ENCODE measurements around the gene ALK.

The ALK gene

DNA sequence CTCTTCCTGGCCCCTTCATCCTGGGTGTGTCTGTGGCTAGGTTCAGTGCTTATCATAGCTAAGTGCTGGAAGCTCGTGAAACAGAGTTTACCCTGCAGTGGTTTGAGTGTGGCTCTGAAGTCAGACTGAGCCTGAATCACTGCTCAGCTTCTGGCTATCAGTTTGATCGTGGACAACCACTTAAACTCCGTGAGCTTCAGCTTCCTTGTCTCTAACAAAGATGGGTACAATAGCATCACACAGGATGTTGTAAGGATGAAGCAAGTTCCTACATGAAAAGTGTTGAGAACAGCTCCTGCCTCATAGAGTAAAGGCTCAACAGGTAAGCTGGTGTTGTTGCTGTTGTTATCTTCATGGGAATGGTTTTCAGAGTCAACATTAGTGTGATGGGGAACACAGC lies 595.8 kb downstream of the ALK start:
- Histone ChIP-seq H3K4me3 (IDR thresholded peaks at IDR 0.05; ENCODE audit: insufficient read depth, low read depth, low read length) (no peak overlapping the region), H3K36me3 (ENCODE audit: insufficient read depth) (no peaks in the 10 kb centered on the region), H3K4me2 (no peak overlapping the region), H3K4me1 (ENCODE audit: low read depth, poor library complexity, severe bottlenecking) (no peaks in the 10 kb centered on the region), H3K9ac (no peak overlapping the region), H4K20me1 (ENCODE audit: insufficient read depth) (no peaks in the 10 kb centered on the region), H2AFZ (ENCODE audit: low read depth) (no peak overlapping the region), H3K79me2 (ENCODE audit: insufficient read depth, low read depth) (no peaks in the 10 kb centered on the region), H3K27me3 (ENCODE audit: insufficient read depth, low read depth) (no peaks in the 10 kb centered on the region), H3K27ac (no peak overlapping the region)
- TF ChIP-seq, protein P1, sequence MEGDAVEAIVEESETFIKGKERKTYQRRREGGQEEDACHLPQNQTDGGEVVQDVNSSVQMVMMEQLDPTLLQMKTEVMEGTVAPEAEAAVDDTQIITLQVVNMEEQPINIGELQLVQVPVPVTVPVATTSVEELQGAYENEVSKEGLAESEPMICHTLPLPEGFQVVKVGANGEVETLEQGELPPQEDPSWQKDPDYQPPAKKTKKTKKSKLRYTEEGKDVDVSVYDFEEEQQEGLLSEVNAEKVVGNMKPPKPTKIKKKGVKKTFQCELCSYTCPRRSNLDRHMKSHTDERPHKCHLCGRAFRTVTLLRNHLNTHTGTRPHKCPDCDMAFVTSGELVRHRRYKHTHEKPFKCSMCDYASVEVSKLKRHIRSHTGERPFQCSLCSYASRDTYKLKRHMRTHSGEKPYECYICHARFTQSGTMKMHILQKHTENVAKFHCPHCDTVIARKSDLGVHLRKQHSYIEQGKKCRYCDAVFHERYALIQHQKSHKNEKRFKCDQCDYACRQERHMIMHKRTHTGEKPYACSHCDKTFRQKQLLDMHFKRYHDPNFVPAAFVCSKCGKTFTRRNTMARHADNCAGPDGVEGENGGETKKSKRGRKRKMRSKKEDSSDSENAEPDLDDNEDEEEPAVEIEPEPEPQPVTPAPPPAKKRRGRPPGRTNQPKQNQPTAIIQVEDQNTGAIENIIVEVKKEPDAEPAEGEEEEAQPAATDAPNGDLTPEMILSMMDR (conservative IDR thresholded peaks at IDR 0.05; ENCODE audit: low read depth, low read length): no peak

DNA sequence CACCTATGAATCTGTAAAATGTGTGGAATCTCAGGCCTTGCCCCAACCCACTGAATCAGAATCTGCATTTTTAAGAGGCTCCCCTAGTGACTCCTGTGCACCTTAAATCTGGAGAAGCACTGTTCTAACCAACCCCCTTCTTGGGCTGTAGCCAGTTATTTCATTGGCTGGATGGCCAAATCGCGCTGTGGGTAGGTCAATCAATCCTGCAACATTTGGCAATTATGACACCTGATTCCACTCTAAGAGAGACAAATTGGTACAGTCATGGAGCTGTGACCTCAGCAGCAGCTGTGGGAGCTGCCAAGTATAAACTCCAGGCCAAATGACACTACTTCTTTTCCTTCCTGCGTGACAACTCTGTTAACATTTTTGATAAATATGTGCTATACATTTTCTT lies 597.4 kb downstream of the ALK start:
- Histone ChIP-seq H3K9ac (no peak overlapping the region), H3K27me3 (ENCODE audit: insufficient read depth, low read depth) (no peaks in the 10 kb centered on the region), H3K4me2 (no peak overlapping the region), H3K4me3 (IDR thresholded peaks at IDR 0.05; ENCODE audit: insufficient read depth, low read depth, low read length) (no peak overlapping the region), H3K36me3 (ENCODE audit: insufficient read depth) (no peaks in the 10 kb centered on the region), H4K20me1 (ENCODE audit: insufficient read depth) (no peaks in the 10 kb centered on the region), H3K27ac (no peak overlapping the region), H3K79me2 (ENCODE audit: insufficient read depth, low read depth) (no peaks in the 10 kb centered on the region), H2AFZ (ENCODE audit: low read depth) (no peak overlapping the region), H3K4me1 (ENCODE audit: low read depth, poor library complexity, severe bottlenecking) (no peaks in the 10 kb centered on the region)
- TF ChIP-seq, protein P1 (conservative IDR thresholded peaks at IDR 0.05; ENCODE audit: low read depth, low read length): no peak

DNA sequence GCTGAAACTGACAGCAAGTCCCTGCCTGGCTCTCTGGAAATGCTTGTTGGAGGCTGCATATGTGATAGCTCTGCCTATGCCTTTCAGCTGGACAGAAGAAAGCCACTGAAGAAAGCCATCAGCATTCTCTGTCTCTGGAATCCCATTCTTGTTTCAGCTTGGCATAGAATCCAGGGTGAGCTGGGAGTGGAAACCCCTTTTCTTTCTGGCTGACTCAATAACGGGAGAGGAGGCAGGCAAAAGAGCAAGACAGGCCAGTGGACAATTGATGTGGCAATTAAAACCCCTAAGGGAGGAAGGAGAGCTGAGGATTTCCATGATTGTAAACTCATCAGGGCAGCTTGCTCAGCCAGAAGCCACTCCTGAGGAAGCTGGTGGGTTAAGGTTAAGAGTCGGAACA lies 598.1 kb downstream of the ALK start:
- H3K4me2 ChIP-seq: no peak overlapping the region
- H3K4me3 ChIP-seq (IDR thresholded peaks at IDR 0.05; ENCODE audit: insufficient read depth, low read depth, low read length): no peak overlapping the region
- H3K4me1 ChIP-seq (ENCODE audit: low read depth, poor library complexity, severe bottlenecking): no peaks in the 10 kb centered on the region
- H3K9ac ChIP-seq: no peak overlapping the region
- H3K79me2 ChIP-seq (ENCODE audit: insufficient read depth, low read depth): no peaks in the 10 kb centered on the region
- TF ChIP-seq, protein P1 (conservative IDR thresholded peaks at IDR 0.05; ENCODE audit: low read depth, low read length): no peak
- H4K20me1 ChIP-seq (ENCODE audit: insufficient read depth): no peaks in the 10 kb centered on the region
- H3K36me3 ChIP-seq (ENCODE audit: insufficient read depth): no peaks in the 10 kb centered on the region
- H2AFZ ChIP-seq (ENCODE audit: low read depth): no peak overlapping the region
- no peaks in the 10 kb centered on the region for H3K27me3 ChIP-seq (ENCODE audit: insufficient read depth, low read depth)
- no peak overlapping the region for H3K27ac ChIP-seq

DNA sequence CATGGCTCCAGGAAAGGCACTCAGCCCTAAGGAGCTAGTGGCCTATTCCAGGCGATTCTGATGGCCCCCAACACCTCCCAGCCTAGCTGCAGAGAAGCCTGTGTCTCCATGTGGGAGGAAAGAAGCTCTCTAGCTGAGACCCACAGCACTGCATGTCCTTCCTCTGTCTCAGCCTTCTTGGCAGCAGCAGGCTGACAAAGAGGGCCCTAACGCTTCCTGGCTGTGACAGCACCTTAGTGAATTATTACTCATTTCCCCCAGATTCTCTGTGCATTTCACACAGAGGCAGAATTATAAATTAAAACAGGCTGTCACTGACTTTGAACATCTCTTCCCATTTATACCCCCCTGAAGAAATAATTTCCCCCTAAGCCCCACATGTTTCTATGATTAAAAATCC lies 599.4 kb downstream of the ALK start:
- H4K20me1 ChIP-seq (ENCODE audit: insufficient read depth): no peaks in the 10 kb centered on the region
- H2AFZ ChIP-seq (ENCODE audit: low read depth): no peak overlapping the region
- H3K27ac ChIP-seq: no peak overlapping the region
- H3K4me1 ChIP-seq (ENCODE audit: low read depth, poor library complexity, severe bottlenecking): no peaks in the 10 kb centered on the region
- TF ChIP-seq, protein P1 (conservative IDR thresholded peaks at IDR 0.05; ENCODE audit: low read depth, low read length): no peak
- no peaks in the 10 kb centered on the region for H3K36me3 ChIP-seq (ENCODE audit: insufficient read depth)
- H3K4me3 ChIP-seq (IDR thresholded peaks at IDR 0.05; ENCODE audit: insufficient read depth, low read depth, low read length): no peak overlapping the region
- no peak overlapping the region for H3K4me2 ChIP-seq
- H3K9ac ChIP-seq: no peak overlapping the region
- H3K27me3 ChIP-seq (ENCODE audit: insufficient read depth, low read depth): no peaks in the 10 kb centered on the region
- H3K79me2 ChIP-seq (ENCODE audit: insufficient read depth, low read depth): no peaks in the 10 kb centered on the region
